NB4 (cell line): ENCODE measurements around the gene INPP5F.

Experiments used
- DNase-seq: peaks from one replicate; pipeline ENCODE4 v3.0.0; 2010; ENCODE audit warnings: low read depth
- H3K4me3 ChIP-seq: one replicate; pipeline ENCODE4 v1.5.1; 2011; ENCODE audit warnings: mild to moderate bottlenecking, low read depth, low read length, moderate library complexity
- MYC ChIP-seq: IDR thresholded peaks from 2 replicates; pipeline ENCODE4 v1.6.1; 2011; ENCODE audit warnings: low read depth, low read length
- POLR2A ChIP-seq: IDR thresholded peaks from 2 replicates; pipeline ENCODE4 v1.6.1; 2011; ENCODE audit warnings: mild to moderate bottlenecking; ENCODE audit not compliant: insufficient read length; ENCODE audit errors: extremely low read depth
- TF ChIP-seq, protein P1 (sequence below): IDR thresholded peaks from one replicate; pipeline ENCODE4 v1.5.1; 2012; ENCODE audit warnings: low read depth, low read length
- TF ChIP-seq, protein P2 (sequence below): IDR thresholded peaks from 2 replicates; pipeline ENCODE4 v1.6.1; 2011; ENCODE audit warnings: low read depth, low read length

INPP5F gene

DNA sequence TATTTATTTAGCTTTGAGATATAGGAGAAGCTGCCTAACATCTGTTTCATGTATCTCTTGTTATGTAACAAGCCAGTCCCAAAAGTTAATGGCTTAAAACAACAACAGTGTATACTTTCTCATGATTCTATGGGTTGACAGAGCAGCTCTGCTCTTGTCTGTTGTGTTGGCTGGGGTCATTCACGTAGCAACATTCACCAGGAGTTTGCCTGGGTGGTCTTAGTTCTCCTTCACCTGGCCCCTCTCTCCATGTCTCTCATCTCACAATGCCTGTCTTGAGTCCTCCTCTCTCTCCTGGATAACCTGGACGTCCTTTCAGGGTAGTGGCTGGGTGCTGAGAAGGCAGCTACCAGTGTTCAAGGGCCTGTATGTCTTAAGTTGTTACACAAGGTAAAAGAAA lies 27.5 kb downstream of the INPP5F start:
- TF ChIP-seq, protein P1, sequence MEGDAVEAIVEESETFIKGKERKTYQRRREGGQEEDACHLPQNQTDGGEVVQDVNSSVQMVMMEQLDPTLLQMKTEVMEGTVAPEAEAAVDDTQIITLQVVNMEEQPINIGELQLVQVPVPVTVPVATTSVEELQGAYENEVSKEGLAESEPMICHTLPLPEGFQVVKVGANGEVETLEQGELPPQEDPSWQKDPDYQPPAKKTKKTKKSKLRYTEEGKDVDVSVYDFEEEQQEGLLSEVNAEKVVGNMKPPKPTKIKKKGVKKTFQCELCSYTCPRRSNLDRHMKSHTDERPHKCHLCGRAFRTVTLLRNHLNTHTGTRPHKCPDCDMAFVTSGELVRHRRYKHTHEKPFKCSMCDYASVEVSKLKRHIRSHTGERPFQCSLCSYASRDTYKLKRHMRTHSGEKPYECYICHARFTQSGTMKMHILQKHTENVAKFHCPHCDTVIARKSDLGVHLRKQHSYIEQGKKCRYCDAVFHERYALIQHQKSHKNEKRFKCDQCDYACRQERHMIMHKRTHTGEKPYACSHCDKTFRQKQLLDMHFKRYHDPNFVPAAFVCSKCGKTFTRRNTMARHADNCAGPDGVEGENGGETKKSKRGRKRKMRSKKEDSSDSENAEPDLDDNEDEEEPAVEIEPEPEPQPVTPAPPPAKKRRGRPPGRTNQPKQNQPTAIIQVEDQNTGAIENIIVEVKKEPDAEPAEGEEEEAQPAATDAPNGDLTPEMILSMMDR = no peak
- TF ChIP-seq POLR2A = no peak
- TF ChIP-seq, protein P2, sequence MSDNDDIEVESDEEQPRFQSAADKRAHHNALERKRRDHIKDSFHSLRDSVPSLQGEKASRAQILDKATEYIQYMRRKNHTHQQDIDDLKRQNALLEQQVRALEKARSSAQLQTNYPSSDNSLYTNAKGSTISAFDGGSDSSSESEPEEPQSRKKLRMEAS = no peak
- no peak for TF ChIP-seq MYC
- H3K4me3 ChIP-seq = no peak overlapping the region
- DNase-seq = no peak

DNA sequence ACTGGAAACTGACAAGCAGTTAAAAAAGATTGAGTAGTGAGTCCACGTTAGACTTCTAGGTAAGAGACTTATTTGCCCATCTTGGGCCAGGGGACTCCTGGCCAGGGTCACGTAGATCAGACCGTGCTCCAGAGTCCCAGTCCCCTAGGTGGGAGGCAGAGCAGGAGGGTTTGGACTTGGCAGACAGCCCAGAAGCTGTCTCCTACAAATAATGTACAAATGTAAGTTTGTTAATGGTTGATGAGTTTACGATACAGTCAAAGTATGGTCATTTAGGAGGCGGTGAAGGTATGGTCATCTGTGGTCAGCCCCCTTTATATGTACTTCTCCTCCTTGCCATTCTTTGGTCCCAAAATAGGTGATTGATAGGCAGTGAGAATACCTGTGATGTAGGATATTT lies 28.2 kb downstream of the INPP5F start:
- TF ChIP-seq, protein P2 = no peak
- TF ChIP-seq MYC = no peak
- TF ChIP-seq, protein P1 = no peak
- no peak for TF ChIP-seq POLR2A
- no peak overlapping the region for H3K4me3 ChIP-seq
- no peak for DNase-seq

DNA sequence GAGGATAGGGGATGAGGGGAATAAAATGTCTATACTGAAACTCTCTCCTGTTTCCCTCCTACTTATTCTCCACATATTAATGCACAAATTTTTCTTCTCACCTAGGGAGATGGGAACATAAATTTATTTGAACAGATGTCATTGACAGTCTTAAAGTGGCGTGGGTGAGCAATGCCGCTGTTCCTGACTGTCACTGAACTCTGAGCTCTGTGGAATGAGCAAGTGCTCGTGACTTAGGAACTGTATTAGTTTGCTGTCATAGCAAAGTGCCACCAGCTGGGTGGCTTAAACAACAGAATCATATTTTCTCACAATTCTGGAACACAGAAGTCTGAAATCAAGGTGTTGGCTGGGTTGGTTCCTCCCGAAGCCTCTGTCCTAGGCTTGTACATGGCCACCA lies 29.1 kb downstream of the INPP5F start:
- no peak overlapping the region for H3K4me3 ChIP-seq
- DNase-seq = no peak
- TF ChIP-seq, protein P2 = no peak
- TF ChIP-seq MYC (no peak), POLR2A (no peak)
- TF ChIP-seq, protein P1 = no peak

DNA sequence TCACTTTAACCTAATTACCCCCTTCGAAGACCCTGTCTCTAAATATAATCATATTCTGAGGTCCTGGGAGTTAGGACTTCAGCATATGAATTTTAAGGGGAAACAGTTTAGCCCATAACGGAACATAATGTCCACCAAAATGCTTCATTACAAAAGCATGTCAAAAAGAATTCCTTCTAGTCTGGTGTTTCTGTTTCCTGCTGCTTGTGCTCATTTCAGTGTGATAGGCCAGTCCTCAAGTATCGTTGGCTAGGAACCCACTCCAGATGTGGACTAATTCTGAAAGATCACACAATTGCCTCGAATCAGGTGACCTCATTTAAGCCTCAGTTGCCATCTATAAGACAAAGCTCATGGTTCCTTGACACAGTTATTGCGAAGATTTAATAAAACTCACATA lies 29.6 kb downstream of the INPP5F start:
- H3K4me3 ChIP-seq = no peak overlapping the region
- TF ChIP-seq, protein P1 = no peak
- TF ChIP-seq MYC = no peak
- no peak for DNase-seq

DNA sequence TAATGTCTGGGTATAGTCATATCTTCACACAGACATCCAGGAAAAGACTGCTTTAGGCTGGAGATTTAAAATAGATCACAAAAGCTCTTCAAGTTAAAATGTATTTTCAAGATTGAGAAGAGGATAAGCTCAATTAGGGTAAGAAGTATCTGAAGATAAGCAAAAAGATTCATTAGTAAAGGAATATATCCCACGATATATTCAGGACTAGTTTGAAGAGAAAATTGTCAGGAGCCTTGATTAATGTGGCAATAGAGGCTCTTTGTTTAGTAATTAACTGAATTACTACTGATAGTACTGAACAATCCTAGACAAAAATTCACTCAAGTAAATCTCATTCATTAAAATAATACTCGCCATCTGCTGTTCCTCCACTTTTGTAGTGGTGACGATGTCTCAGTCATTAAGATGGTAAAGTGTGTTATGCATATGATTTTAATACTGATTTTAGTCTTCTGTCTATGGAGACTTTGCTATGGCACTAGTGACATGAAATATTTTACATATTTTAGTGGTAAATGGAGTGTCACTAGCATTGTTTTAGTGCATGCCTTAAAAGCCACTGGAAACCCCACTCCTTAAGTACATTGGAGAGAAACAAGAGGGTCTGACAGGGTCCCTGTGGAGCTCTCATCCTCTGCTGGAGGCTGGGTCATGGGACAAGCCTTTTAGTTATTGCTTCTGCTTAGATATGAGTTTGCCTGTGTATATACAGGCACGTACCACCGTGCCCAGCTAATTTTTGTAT lies 32.8 kb downstream of the INPP5F start:
- no peak overlapping the region for H3K4me3 ChIP-seq
- no peak for DNase-seq
- TF ChIP-seq, protein P1 = no peak
- no peak for TF ChIP-seq POLR2A
- TF ChIP-seq MYC = no peak

DNA sequence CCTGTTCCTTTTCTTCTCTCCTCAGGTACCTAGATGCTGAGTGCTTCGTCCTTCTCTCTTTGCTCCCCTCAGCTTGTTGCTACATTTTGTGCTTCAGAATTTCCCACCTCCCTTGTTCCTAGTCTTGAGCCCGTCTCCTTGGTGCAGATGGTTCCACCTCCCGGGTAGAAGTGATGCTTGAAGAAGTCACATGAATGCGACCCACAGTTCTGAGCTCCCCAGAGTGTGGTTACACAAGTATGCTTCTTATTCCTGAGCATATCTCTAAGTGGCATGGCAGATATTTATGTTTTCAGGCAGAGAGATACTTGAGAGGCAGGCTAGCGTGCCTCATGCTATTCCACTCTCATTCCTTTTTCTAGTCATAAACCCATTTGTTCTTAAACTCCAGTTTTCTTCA lies 34.0 kb downstream of the INPP5F start:
- no peak for DNase-seq
- no peak for TF ChIP-seq MYC
- no peak for TF ChIP-seq POLR2A
- TF ChIP-seq, protein P2 = no peak
- TF ChIP-seq, protein P1 = no peak
- no peak overlapping the region for H3K4me3 ChIP-seq
